GM23248 (cell line): ENCODE measurements around the gene LZTS2. TPM values are rescaled to one million over a fixed set of nuclear protein-coding genes. Genes with fewer than 3 reads are reported as not detected.

Source experiments
- DNase-seq: peaks from one replicate; pipeline ENCODE4 v3.0.0-alpha.2; 2015
- H2AFZ ChIP-seq: fragments of 200-600 bp; sonication (generic); 2 replicates; pipeline ENCODE4 v1.6.1; 2016; ENCODE audit warnings: antibody characterized with exemption
- H3F3A ChIP-seq: fragments of 200-600 bp; sonication (generic); 2 replicates; pipeline ENCODE4 v1.6.1; 2016; ENCODE audit warnings: mild to moderate bottlenecking, antibody characterized with exemption, mixed run types; ENCODE audit not compliant: insufficient read depth
- H3K27ac ChIP-seq: fragments of 200-600 bp; sonication (generic); 2 replicates; pipeline ENCODE4 v1.5.1; 2016; ENCODE audit warnings: mild to moderate bottlenecking
- H3K27me3 ChIP-seq: fragments of 200-600 bp; sonication (generic); replicated peaks from 2 replicates; pipeline ENCODE4 v1.6.1; 2016; ENCODE audit warnings: mild to moderate bottlenecking; ENCODE audit not compliant: insufficient read depth
- H3K36me3 ChIP-seq: fragments of 200-600 bp; sonication (generic); 2 replicates; pipeline ENCODE4 v1.6.1; 2016; ENCODE audit warnings: low read depth, mild to moderate bottlenecking
- H3K4me1 ChIP-seq: fragments of 200-600 bp; sonication (generic); 2 replicates; pipeline ENCODE4 v1.6.1; 2016; ENCODE audit warnings: mild to moderate bottlenecking; ENCODE audit not compliant: insufficient read depth
- H3K4me2 ChIP-seq: fragments of 200-600 bp; sonication (generic); one replicate; pipeline ENCODE4 v1.6.1; 2016; ENCODE audit warnings: mild to moderate bottlenecking; ENCODE audit not compliant: unreplicated experiment
- H3K4me3 ChIP-seq: fragments of 200-600 bp; sonication (generic); 2 replicates; pipeline ENCODE4 v1.5.1; 2016; ENCODE audit warnings: mild to moderate bottlenecking
- H3K79me2 ChIP-seq: fragments of 200-600 bp; sonication (generic); 2 replicates; pipeline ENCODE4 v1.6.1; 2016; ENCODE audit warnings: mild to moderate bottlenecking; ENCODE audit not compliant: insufficient read depth
- H3K9ac ChIP-seq: fragments of 200-600 bp; sonication (generic); 2 replicates; pipeline ENCODE4 v1.6.1; 2016; ENCODE audit warnings: mild to moderate bottlenecking
- H3K9me2 ChIP-seq: fragments of 200-600 bp; sonication (generic); 2 replicates; pipeline ENCODE4 v1.6.1; 2016; ENCODE audit warnings: mixed run types, mild to moderate bottlenecking, moderate library complexity; ENCODE audit not compliant: insufficient read depth
- H3K9me3 ChIP-seq: fragments of 200-600 bp; sonication (generic); one replicate; pipeline ENCODE4 v1.6.1; 2017; ENCODE audit warnings: low read depth
- H4K20me1 ChIP-seq: fragments of 200-600 bp; sonication (generic); 2 replicates; pipeline ENCODE4 v1.6.0; 2016; ENCODE audit not compliant: insufficient read depth
- EZH2 ChIP-seq: fragments of 200-600 bp; sonication (generic); IDR thresholded peaks from 2 replicates; pipeline ENCODE4 v1.6.1; 2018; ENCODE audit warnings: antibody characterized with exemption, mild to moderate bottlenecking; ENCODE audit not compliant: insufficient read depth, poor library complexity, severe bottlenecking
- EZH2phosphoT487 ChIP-seq: fragments of 200-600 bp; sonication (generic); IDR thresholded peaks from 2 replicates; pipeline ENCODE4 v1.6.1; 2018; ENCODE audit warnings: antibody characterized with exemption, moderate library complexity, mild to moderate bottlenecking, low read depth; ENCODE audit not compliant: insufficient read depth
- WGBS, 2 experiments: methylation state at CpG; one replicate each; pipeline ENCODE4 v1.1.6; 2015 to 2017; ENCODE audit warnings: low lambda C conversion rate in 2 of 2, low coverage in 1 of 2; ENCODE audit errors: missing lambda C conversion rate in 2 of 2; 5-methylcytosine and 5-hydroxymethylcytosine counted together
- in situ Hi-C: fragments of 300-500 bp; cut with MboI; formaldehyde crosslinking; loops from 2 replicates; pipeline ENCODE4 v1.15.0; 2020
- polyA plus RNA-seq: library from polyadenylated mRNA; unstranded; fragments of >200 nt; fragmentation: Nextera tagmentation; extraction: Ambion mirVana; gene quantifications from 2 replicates; pipeline ENCODE4 v1.2.1, GENCODE V29; 2016
- total RNA-seq: library from RNA; depleted of rRNA; stranded (reverse); fragments of >200 nt; shearing (Covaris generic); gene quantifications from 2 replicates; pipeline ENCODE4 v1.2.3, GENCODE V29; 2014

LZTS2 gene
- total and polyA plus RNA-seq, 2 experiments from 2014 or later = 51.1 to 95.2 TPM

- H4K20me1 ChIP-seq = no peaks in the 10 kb centered on the region
- no peaks in the 10 kb centered on the region for H3K9me2 ChIP-seq
- no peak for TF ChIP-seq EZH2phosphoT487
- no peak for TF ChIP-seq EZH2
- peak within 1 kb of the TSS; percentile 85 for H3K9ac ChIP-seq
- no peaks in the 10 kb centered on the region for H3F3A ChIP-seq
- in situ Hi-C loops = no loop called here
- peaks cover 15% of the 10 kb centered on the region; the same call in 1 of the 2 replicates for H3K36me3 ChIP-seq
- H3K9me3 ChIP-seq = no peaks in the 10 kb centered on the region
- no peaks in the 10 kb centered on the region for H3K27me3 ChIP-seq
- DNase-seq = peak; percentile 92
- peaks cover 60% of the 10 kb centered on the region for H3K79me2 ChIP-seq
- peak within 1 kb of the TSS; percentile 99 for H2AFZ ChIP-seq
- WGBS, 2 experiments = 0 to 1% methylated on average over 70 to 75 of the region's 75 CpGs
- H3K4me2 ChIP-seq = peak within 1 kb of the TSS; percentile 87
- H3K27ac ChIP-seq = peak within 1 kb of the TSS; percentile 43
- peaks cover 15% of the 10 kb centered on the region; the same call in 1 of the 2 replicates for H3K4me1 ChIP-seq
- peak within 1 kb of the TSS; percentile 98 for H3K4me3 ChIP-seq
Observed at GRCh38 chr10:100986952-100987684, 12.5 kb upstream of the LZTS2 start, which contains the start of the genes MRPL43 and TWNK. MRPL43 (minus strand) TSS chr10:100987497; CDS start chr10:100987443, 54 bp downstream. TWNK (plus strand) TSS chr10:100987543; CDS start chr10:100988211, 668 bp downstream.

- no peak for DNase-seq
- Histone ChIP-seq H3K9ac (peak overlapping the region; percentile 85), H3K27ac (peak overlapping the region; percentile 43), H3K4me2 (peak overlapping the region; percentile 87), H3K36me3 (peaks cover 15% of the 10 kb centered on the region; the same call in 1 of the 2 replicates), H4K20me1 (no peaks in the 10 kb centered on the region), H2AFZ (peak overlapping the region; percentile 99), H3K4me1 (peaks cover 15% of the 10 kb centered on the region; the same call in 1 of the 2 replicates), H3F3A (no peaks in the 10 kb centered on the region), H3K9me3 (no peaks in the 10 kb centered on the region), H3K4me3 (peak overlapping the region; percentile 98), H3K79me2 (peaks cover 60% of the 10 kb centered on the region), H3K9me2 (no peaks in the 10 kb centered on the region), H3K27me3 (no peaks in the 10 kb centered on the region)
- 0 to 1% methylated on average over 14 to 15 of the region's 15 CpGs for WGBS, 2 experiments
- in situ Hi-C loops = no loop called here
- TF ChIP-seq EZH2phosphoT487 (no peak), EZH2 (no peak)
Observed at GRCh38 chr10:100987685-100988049, 11.9 kb upstream of the LZTS2 start.

DNA sequence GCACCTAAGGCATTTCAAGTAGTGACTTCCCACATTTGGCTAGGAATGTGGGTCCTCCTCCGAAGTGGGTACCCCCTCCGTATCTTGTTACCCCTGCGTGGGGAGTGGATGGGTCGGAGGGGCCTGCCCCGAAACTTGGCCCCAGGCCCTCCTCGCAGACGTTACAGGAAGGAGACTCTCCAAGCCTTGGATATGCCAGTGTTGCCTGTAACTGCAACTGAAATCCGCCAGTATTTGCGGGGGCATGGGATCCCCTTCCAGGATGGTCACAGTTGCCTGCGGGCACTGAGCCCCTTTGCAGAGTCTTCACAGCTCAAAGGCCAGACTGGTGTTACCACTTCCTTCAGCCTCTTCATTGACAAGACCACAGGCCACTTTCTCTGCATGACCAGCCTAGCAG lies 11.4 kb upstream of the LZTS2 start:
- TF ChIP-seq EZH2phosphoT487 = no peak
- no peak for TF ChIP-seq EZH2
- Histone ChIP-seq H3K36me3 (peaks cover 15% of the 10 kb centered on the region; the same call in 1 of the 2 replicates), H3K4me3 (peak overlapping the region; percentile 98), H3K79me2 (peaks cover 60% of the 10 kb centered on the region), H3K4me2 (peak overlapping the region; percentile 87), H3K4me1 (peaks cover 15% of the 10 kb centered on the region; the same call in 1 of the 2 replicates), H4K20me1 (no peaks in the 10 kb centered on the region), H3K9ac (peak overlapping the region; percentile 85), H3K27me3 (no peaks in the 10 kb centered on the region), H3K9me3 (no peaks in the 10 kb centered on the region), H3K9me2 (no peaks in the 10 kb centered on the region), H3F3A (no peaks in the 10 kb centered on the region), H3K27ac (no peak overlapping the region), H2AFZ (no peak overlapping the region)
- in situ Hi-C loops = no loop called here
- no peak for DNase-seq
- 21 to 37% methylated on average over 10 of the region's 10 CpGs for WGBS, 2 experiments

DNA sequence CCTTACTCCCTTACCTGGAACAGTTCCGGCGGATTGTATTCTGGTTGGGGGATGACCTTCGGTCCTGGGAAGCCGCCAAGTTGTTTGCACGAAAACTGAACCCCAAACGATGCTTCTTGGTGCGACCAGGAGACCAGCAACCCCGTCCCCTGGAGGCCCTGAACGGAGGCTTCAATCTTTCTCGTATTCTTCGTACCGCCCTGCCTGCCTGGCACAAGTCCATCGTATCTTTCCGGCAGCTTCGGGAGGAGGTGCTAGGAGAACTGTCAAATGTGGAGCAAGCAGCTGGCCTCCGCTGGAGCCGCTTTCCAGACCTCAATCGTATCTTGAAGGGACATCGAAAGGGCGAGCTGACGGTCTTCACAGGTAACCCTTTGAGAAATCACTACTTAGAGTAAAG lies 10.5 kb upstream of the LZTS2 start:
- Histone ChIP-seq H3K4me3 (no peak overlapping the region), H3F3A (0 out of 2 replicates have a peak, but pooled peaks cover 6% of the 10 kb centered on the region), H3K36me3 (peaks cover 15% of the 10 kb centered on the region; the same call in 1 of the 2 replicates), H3K4me2 (no peak overlapping the region), H3K9me3 (no peaks in the 10 kb centered on the region), H3K27ac (no peak overlapping the region), H3K9ac (no peak overlapping the region), H4K20me1 (no peaks in the 10 kb centered on the region), H3K4me1 (peaks cover 15% of the 10 kb centered on the region; the same call in 1 of the 2 replicates), H3K9me2 (no peaks in the 10 kb centered on the region), H2AFZ (no peak overlapping the region), H3K79me2 (peaks cover 60% of the 10 kb centered on the region), H3K27me3 (no peaks in the 10 kb centered on the region)
- 92 to 93% methylated on average over 21 of the region's 21 CpGs for WGBS, 2 experiments
- DNase-seq = no peak
- TF ChIP-seq EZH2 = no peak
- no peak for TF ChIP-seq EZH2phosphoT487
- in situ Hi-C loops = no loop called here
